ENCODE results near the gene PLCB2. TPM values are rescaled to one million over a fixed set of nuclear protein-coding genes. Genes with fewer than 3 reads are reported as not detected.

The PLCB2 gene
- total RNA-seq, 1 donor from 2014 or later, result 0.56 TPM

- peaks cover 27% of the 10 kb centered on the region for H3K4me1 Mint-ChIP-seq
- no peaks in the 10 kb centered on the region for H3F3A ChIP-seq (ENCODE audit: low read depth)
- H4K20me1 ChIP-seq (ENCODE audit: low read depth), result no peaks in the 10 kb centered on the region
- H3K9ac ChIP-seq, result no peak overlapping the region
- no peaks in the 10 kb centered on the region for H3K9me3 Mint-ChIP-seq
- H3K36me3 ChIP-seq, result no peaks in the 10 kb centered on the region
- no peak for DNase-seq (ENCODE audit: low spot score)
- H3K36me3 Mint-ChIP-seq, result no peaks in the 10 kb centered on the region
- H3K4me3 Mint-ChIP-seq, result no peak overlapping the region
- H3K79me2 ChIP-seq (ENCODE audit: low read depth), result no peaks in the 10 kb centered on the region
- peaks cover 30% of the 10 kb centered on the region for H3K27me3 ChIP-seq
- no peak overlapping the region for H3K27ac ChIP-seq
- H3K9me3 ChIP-seq (ENCODE audit: low read depth), result no peaks in the 10 kb centered on the region
- no peak overlapping the region for H3K4me3 ChIP-seq
- H3K4me1 ChIP-seq, result peaks cover 8% of the 10 kb centered on the region
- peaks cover 22% of the 10 kb centered on the region for H3K27me3 Mint-ChIP-seq (ENCODE audit: insufficient read depth, low read depth)
- no peak overlapping the region for H3K4me2 ChIP-seq
- no peak for TF ChIP-seq EZH2 (IDR thresholded peaks at IDR 0.05)
- no peak for TF ChIP-seq CTCF (IDR thresholded peaks at IDR 0.05)
- no peak for TF ChIP-seq EZH2phosphoT487 (IDR thresholded peaks at IDR 0.05)
- no peak overlapping the region for H3K27ac Mint-ChIP-seq
- no peak overlapping the region for H2AFZ ChIP-seq (replicated peaks)
Observed at GRCh38 chr15:40312370-40313158, 4.8 kb upstream of the PLCB2 start.

GRCh38 chr15:40310993-40311392, 3.3 kb upstream of the PLCB2 start:
- Histone ChIP-seq H3K4me1 (peaks cover 14% of the 10 kb centered on the region), H3K4me2 (no peak overlapping the region), H3F3A (ENCODE audit: low read depth) (no peaks in the 10 kb centered on the region), H3K9me3 (ENCODE audit: low read depth) (no peaks in the 10 kb centered on the region), H3K9ac (no peak overlapping the region), H3K79me2 (ENCODE audit: low read depth) (no peaks in the 10 kb centered on the region), H3K27me3 (peaks cover 23% of the 10 kb centered on the region), H3K36me3 (no peaks in the 10 kb centered on the region), H3K4me3 (no peak overlapping the region), H3K27ac (no peak overlapping the region), H2AFZ (replicated peaks) (no peak overlapping the region), H4K20me1 (ENCODE audit: low read depth) (no peaks in the 10 kb centered on the region)
- Mint-ChIP-seq H3K27ac (no peak overlapping the region), H3K4me3 (no peak overlapping the region), H3K9me3 (no peaks in the 10 kb centered on the region), H3K27me3 (ENCODE audit: insufficient read depth, low read depth) (peaks cover 26% of the 10 kb centered on the region), H3K4me1 (peaks cover 33% of the 10 kb centered on the region), H3K36me3 (no peaks in the 10 kb centered on the region)
- no peak for DNase-seq (ENCODE audit: low spot score)
- TF ChIP-seq EZH2phosphoT487 (IDR thresholded peaks at IDR 0.05), result no peak
- no peak for TF ChIP-seq CTCF (IDR thresholded peaks at IDR 0.05)
- no peak for TF ChIP-seq EZH2 (IDR thresholded peaks at IDR 0.05)

GRCh38 chr15:40310001-40310959, 2.5 kb upstream of the PLCB2 start:
- peaks cover 33% of the 10 kb centered on the region for H3K4me1 Mint-ChIP-seq
- H3K4me3 Mint-ChIP-seq, result peak overlapping the region; percentile 72
- H3K36me3 ChIP-seq, result no peaks in the 10 kb centered on the region
- no peak overlapping the region for H3K4me3 ChIP-seq
- H3K79me2 ChIP-seq (ENCODE audit: low read depth), result no peaks in the 10 kb centered on the region
- no peak overlapping the region for H3K9ac ChIP-seq
- H3K27ac Mint-ChIP-seq, result no peak overlapping the region
- H3K4me2 ChIP-seq, result no peak overlapping the region
- no peak overlapping the region for H2AFZ ChIP-seq (replicated peaks)
- H3K9me3 Mint-ChIP-seq, result no peaks in the 10 kb centered on the region
- peaks cover 23% of the 10 kb centered on the region for H3K27me3 ChIP-seq
- H3K36me3 Mint-ChIP-seq, result no peaks in the 10 kb centered on the region
- no peaks in the 10 kb centered on the region for H4K20me1 ChIP-seq (ENCODE audit: low read depth)
- H3K27me3 Mint-ChIP-seq (ENCODE audit: insufficient read depth, low read depth), result peaks cover 26% of the 10 kb centered on the region
- peak; percentile 81 for DNase-seq (ENCODE audit: low spot score)
- H3K9me3 ChIP-seq (ENCODE audit: low read depth), result no peaks in the 10 kb centered on the region
- no peak overlapping the region for H3K27ac ChIP-seq
- peak; percentile 76 for TF ChIP-seq CTCF (IDR thresholded peaks at IDR 0.05)
- TF ChIP-seq EZH2 (IDR thresholded peaks at IDR 0.05), result no peak
- H3F3A ChIP-seq (ENCODE audit: low read depth), result no peaks in the 10 kb centered on the region
- H3K4me1 ChIP-seq, result peaks cover 14% of the 10 kb centered on the region

Data from neural progenitor cell (in vitro differentiated cells).